GM12878 (cell line): Measurements from ENCODE around the gene LIX1L.

Experiments
- CHD2 ChIP-seq: IDR thresholded peaks from 2 replicates; pipeline ENCODE4 v1.6.1; 2011; ENCODE audit warnings: low read depth, low read length, improper control_type of control experiment, borderline replicate concordance
- CTCF ChIP-seq, 3 experiments: IDR thresholded peaks in 2 of 3; conservative IDR thresholded peaks in 1 of 3; 2 replicates each; pipeline ENCODE4 v1.5.1; 2011; ENCODE audit warnings: low read depth in 3 of 3, low read length in 3 of 3, mild to moderate bottlenecking in 3 of 3, control low read depth in 2 of 3, moderate library complexity in 2 of 3, inconsistent platforms in 1 of 3, mixed read lengths in 1 of 3; ENCODE audit not compliant: control insufficient read depth in 2 of 3, insufficient read depth in 1 of 3; ENCODE audit errors: extremely low read depth in 1 of 3
- EP300 ChIP-seq, 2 experiments: fragments of 150-350 bp in 1 of 2; IDR thresholded peaks; 2 replicates each; pipeline ENCODE4 v1.6.1; 2011 to 2012; ENCODE audit warnings: low read depth in 2 of 2, low read length in 2 of 2, borderline replicate concordance in 1 of 2, improper control_type of control experiment in 1 of 2, inconsistent platforms in 1 of 2; ENCODE audit not compliant: control insufficient read depth in 1 of 2
- HCFC1 ChIP-seq: fragments of 150-350 bp; IDR thresholded peaks from 2 replicates; pipeline ENCODE4 v1.6.1; 2014; ENCODE audit warnings: low read length
- NFYB ChIP-seq: IDR thresholded peaks from 2 replicates; pipeline ENCODE4 v1.6.1; 2011; ENCODE audit warnings: low read depth, mild to moderate bottlenecking, low read length, improper control_type of control experiment, moderate library complexity; ENCODE audit not compliant: insufficient read depth
- SPI1 ChIP-seq: IDR thresholded peaks from 2 replicates; pipeline ENCODE4 v1.6.1; 2011; ENCODE audit warnings: low read depth, mild to moderate bottlenecking, low read length, moderate library complexity, borderline replicate concordance; ENCODE audit not compliant: insufficient read depth
- ZNF24 ChIP-seq: fragments of 450-650 bp; IDR thresholded peaks from 2 replicates; pipeline ENCODE4 v1.6.1; 2017; ENCODE audit warnings: antibody characterized with exemption, mild to moderate bottlenecking
- TF ChIP-seq, protein P1 (sequence below): IDR thresholded peaks from 2 replicates; pipeline ENCODE4 v1.6.1; 2012; ENCODE audit warnings: low read depth, low read length, improper control_type of control experiment

- TF ChIP-seq NFYB (no peak), EP300 (IDR thresholded peaks at IDR 0.05; ENCODE audit: borderline replicate concordance in 1 of 2, control insufficient read depth in 1 of 2, low read depth in 2 of 2, low read length in 2 of 2) (no peak), SPI1 (no peak), HCFC1 (no peak), CTCF (IDR thresholded peaks at IDR 0.05 in 2 of 3, conservative IDR thresholded peaks at IDR 0.05 in 1 of 3; ENCODE audit: control insufficient read depth in 2 of 3, extremely low read depth in 1 of 3, insufficient read depth in 1 of 3, low read depth in 3 of 3, low read length in 3 of 3) (no peak), CHD2 (no peak), ZNF24 (no peak)
- TF ChIP-seq, protein P1, sequence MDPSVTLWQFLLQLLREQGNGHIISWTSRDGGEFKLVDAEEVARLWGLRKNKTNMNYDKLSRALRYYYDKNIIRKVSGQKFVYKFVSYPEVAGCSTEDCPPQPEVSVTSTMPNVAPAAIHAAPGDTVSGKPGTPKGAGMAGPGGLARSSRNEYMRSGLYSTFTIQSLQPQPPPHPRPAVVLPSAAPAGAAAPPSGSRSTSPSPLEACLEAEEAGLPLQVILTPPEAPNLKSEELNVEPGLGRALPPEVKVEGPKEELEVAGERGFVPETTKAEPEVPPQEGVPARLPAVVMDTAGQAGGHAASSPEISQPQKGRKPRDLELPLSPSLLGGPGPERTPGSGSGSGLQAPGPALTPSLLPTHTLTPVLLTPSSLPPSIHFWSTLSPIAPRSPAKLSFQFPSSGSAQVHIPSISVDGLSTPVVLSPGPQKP = no peak
Measured at GRCh38 chr1:145916745-145917144, 41.1 kb downstream of the LIX1L start.
